H1 (cell line): ENCODE measurements around the gene EEF2K. TPM values are rescaled to one million over a fixed set of nuclear protein-coding genes. Genes with fewer than 3 reads are reported as not detected.

Experiments used
- CTCF ChIA-PET: fragments of 300-600 bp; sonication (Branson Sonifier 250); formaldehyde crosslinking; loops from one replicate; lab custom pipeline; 2021; ENCODE audit not compliant: partially characterized antibody; lab: Charles Lee
- POLR2A ChIA-PET: fragments of 300-600 bp; sonication (Branson Sonifier 250); formaldehyde crosslinking; loops from one replicate; lab custom pipeline; 2021; ENCODE audit warnings: inconsistent platforms; ENCODE audit not compliant: partially characterized antibody; lab: Charles Lee
- DNase-seq, 2 experiments: peaks; one replicate each; pipeline versions ENCODE4 v3.0.0 to v3.0.0-alpha.2; 2010 to 2022; ENCODE audit warnings: low spot score in 2 of 2, low read depth in 1 of 2, mixed read lengths in 1 of 2
- FAIRE-seq: peaks from 2 replicates; lab custom pipeline; 2011; peaks lifted over from hg19 to GRCh38; lab: Jason Lieb, UNC
- H2AFZ ChIP-seq: 2 replicates; pipeline ENCODE4 v1.8.1; 2012; ENCODE audit warnings: low read length, inconsistent platforms
- H2AK5ac ChIP-seq: 2 replicates; pipeline ENCODE4 v1.6.1; 2013; ENCODE audit warnings: low read depth, low read length
- H2BK120ac ChIP-seq: replicated peaks from 2 replicates; pipeline ENCODE3; 2013; ENCODE audit warnings: low read depth, low read length, inconsistent platforms
- H2BK12ac ChIP-seq: 2 replicates; pipeline ENCODE4 v1.6.1; 2013; ENCODE audit warnings: low read depth, low read length
- H2BK15ac ChIP-seq: 2 replicates; pipeline ENCODE4 v1.6.1; 2013; ENCODE audit warnings: low read length
- H2BK20ac ChIP-seq: 2 replicates; pipeline ENCODE4 v1.6.1; 2013; ENCODE audit warnings: low read length
- H2BK5ac ChIP-seq: 2 replicates; pipeline ENCODE4 v1.6.1; 2013; ENCODE audit warnings: low read depth, low read length
- H3K14ac ChIP-seq: 2 replicates; pipeline ENCODE4 v1.6.1; 2013; ENCODE audit warnings: inconsistent platforms; ENCODE audit not compliant: insufficient read length
- H3K18ac ChIP-seq: 2 replicates; pipeline ENCODE4 v1.6.1; 2013; ENCODE audit warnings: low read length; ENCODE audit errors: extremely low read depth
- H3K23ac ChIP-seq: 2 replicates; pipeline ENCODE4 v1.6.1; 2013; ENCODE audit warnings: inconsistent platforms; ENCODE audit not compliant: insufficient read length
- H3K23me2 ChIP-seq: 2 replicates; pipeline ENCODE4 v1.6.1; 2013; ENCODE audit warnings: low read depth, low read length
- H3K27ac ChIP-seq: 2 replicates; pipeline ENCODE4 v1.6.1; 2011; ENCODE audit warnings: low read depth, low read length, inconsistent platforms
- H3K27me3 ChIP-seq, 4 experiments: replicated peaks in 1 of 4; 1 replicate in 1 of 4; 2 replicates in 3 of 4; pipeline versions ENCODE4 v1.6.1 to v1.8.1; 2011 to 2013; ENCODE audit warnings: low read length in 3 of 4, mild to moderate bottlenecking in 3 of 4, inconsistent platforms in 2 of 4, mixed read lengths in 2 of 4, moderate library complexity in 1 of 4; ENCODE audit not compliant: control insufficient read depth in 3 of 4, insufficient read depth in 3 of 4; ENCODE audit errors: extremely low read depth in 1 of 4
- H3K36me3 ChIP-seq, 4 experiments: 2 replicates each; pipeline versions ENCODE4 v1.6.1 to v1.8.1; 2011 to 2013; ENCODE audit warnings: mild to moderate bottlenecking in 4 of 4, low read length in 3 of 4, moderate library complexity in 2 of 4, control low read depth in 1 of 4, inconsistent platforms in 1 of 4; ENCODE audit not compliant: insufficient read depth in 4 of 4, control insufficient read depth in 2 of 4
- H3K4ac ChIP-seq: replicated peaks from 2 replicates; pipeline ENCODE3; 2013; ENCODE audit warnings: low read length, low read depth, mixed read lengths, inconsistent platforms; ENCODE audit not compliant: insufficient read length
- H3K4me1 ChIP-seq, 4 experiments: replicated peaks in 1 of 4; 1 replicate in 1 of 4; 2 replicates in 3 of 4; pipeline versions ENCODE4 v1.6.1 to v1.8.1; 2011 to 2013; ENCODE audit warnings: low read length in 3 of 4, inconsistent platforms in 2 of 4, mixed read lengths in 1 of 4; ENCODE audit not compliant: insufficient read depth in 4 of 4, control insufficient read depth in 3 of 4
- H3K4me2 ChIP-seq, 2 experiments: 2 replicates each; pipeline versions ENCODE4 v1.6.1 to v1.8.1; 2011 to 2013; ENCODE audit warnings: low read depth in 2 of 2, low read length in 2 of 2, control low read depth in 1 of 2, inconsistent platforms in 1 of 2, mild to moderate bottlenecking in 1 of 2; ENCODE audit not compliant: insufficient read depth in 1 of 2
- H3K4me3 ChIP-seq, 4 experiments: fragments of 200-600, 300-600 bp in 1 of 4; sonication (generic), shearing (Covaris generic), sonication (Bioruptor Twin) in 1 of 4; 2 replicates each; pipeline versions ENCODE4 v1.5.1 to v1.8.1; 2011 to 2016; ENCODE audit warnings: low read length in 4 of 4, low read depth in 3 of 4, control low read depth in 2 of 4, inconsistent platforms in 2 of 4, mild to moderate bottlenecking in 2 of 4, mixed read lengths in 1 of 4, moderate library complexity in 1 of 4; ENCODE audit not compliant: insufficient read depth in 2 of 4; ENCODE audit errors: extremely low read depth in 1 of 4
- H3K56ac ChIP-seq: replicated peaks from 2 replicates; pipeline ENCODE3; 2013; ENCODE audit warnings: low read depth, mild to moderate bottlenecking, mixed read lengths, low read length, inconsistent platforms; ENCODE audit not compliant: insufficient read length
- H3K79me1 ChIP-seq: 2 replicates; pipeline ENCODE4 v1.6.1; 2013; ENCODE audit warnings: low read depth, low read length, control low read depth
- H3K79me2 ChIP-seq, 2 experiments: 2 replicates each; pipeline versions ENCODE4 v1.6.1 to v1.8.1; 2012 to 2013; ENCODE audit warnings: low read length in 2 of 2, mild to moderate bottlenecking in 2 of 2, inconsistent platforms in 1 of 2; ENCODE audit not compliant: insufficient read depth in 2 of 2, control insufficient read depth in 1 of 2
- H3K9ac ChIP-seq, 4 experiments: replicated peaks in 1 of 4; 1 replicate in 1 of 4; 2 replicates in 3 of 4; pipeline versions ENCODE4 v1.6.1 to v1.8.1; 2011 to 2013; ENCODE audit warnings: low read depth in 3 of 4, low read length in 3 of 4, control low read depth in 2 of 4, mild to moderate bottlenecking in 2 of 4, moderate library complexity in 2 of 4, inconsistent platforms in 1 of 4; ENCODE audit errors: extremely low read depth in 1 of 4
- H3K9me3 ChIP-seq, 2 experiments: 2 replicates each; pipeline versions ENCODE4 v1.6.1 to v1.8.1; 2012 to 2013; ENCODE audit warnings: mild to moderate bottlenecking in 2 of 2, moderate library complexity in 2 of 2, control low read depth in 1 of 2, inconsistent platforms in 1 of 2, low read depth in 1 of 2, low read length in 1 of 2, mixed read lengths in 1 of 2; ENCODE audit not compliant: insufficient read depth in 2 of 2
- H4K20me1 ChIP-seq, 2 experiments: replicated peaks in 1 of 2; 2 replicates each; pipeline versions ENCODE3 to v1.8.1; 2011 to 2013; ENCODE audit warnings: inconsistent platforms in 2 of 2, low read length in 2 of 2, mild to moderate bottlenecking in 1 of 2; ENCODE audit not compliant: insufficient read depth in 2 of 2, control insufficient read depth in 1 of 2
- H4K5ac ChIP-seq: 2 replicates; pipeline ENCODE4 v1.6.1; 2013; ENCODE audit warnings: low read length, low read depth, mixed read lengths, inconsistent platforms; ENCODE audit not compliant: insufficient read length
- H4K8ac ChIP-seq: 2 replicates; pipeline ENCODE4 v1.8.0; 2013; ENCODE audit warnings: mild to moderate bottlenecking, moderate library complexity, low read length, inconsistent platforms; ENCODE audit not compliant: insufficient read depth; ENCODE audit errors: extremely low read depth
- H4K91ac ChIP-seq: replicated peaks from 2 replicates; pipeline ENCODE3; 2013; ENCODE audit warnings: low read length, mixed read lengths, inconsistent platforms; ENCODE audit not compliant: insufficient read length
- CEBPB ChIP-seq: IDR thresholded peaks from 2 replicates; pipeline ENCODE4 v1.6.1; 2012; ENCODE audit warnings: low read depth, low read length
- HDAC6 ChIP-seq: IDR thresholded peaks from one replicate; pipeline ENCODE4 v1.7.1; 2012; ENCODE audit warnings: low read depth, mild to moderate bottlenecking, inconsistent platforms, low read length, moderate library complexity
- POU5F1 ChIP-seq: IDR thresholded peaks from 2 replicates; pipeline ENCODE4 v1.6.1; 2011; ENCODE audit warnings: low read depth, mild to moderate bottlenecking, low read length, moderate library complexity
- TCF12 ChIP-seq: IDR thresholded peaks from 2 replicates; pipeline ENCODE4 v1.6.1; 2011; ENCODE audit warnings: low read depth, mild to moderate bottlenecking, low read length
- WGBS, 2 experiments: shearing (Covaris generic) in 1 of 2; methylation state at CpG; one replicate each; pipeline versions ENCODE4 v1.1.6 to v1.1.7; 2013 to 2015; ENCODE audit warnings: low lambda C conversion rate in 2 of 2, mixed read lengths in 2 of 2, inconsistent platforms in 1 of 2, low coverage in 1 of 2, missing lambda C conversion rate in 1 of 2; ENCODE audit not compliant: insufficient replicate concordance in 2 of 2, insufficient coverage in 1 of 2, insufficient read length in 1 of 2; ENCODE audit errors: extremely low coverage in 1 of 2, missing lambda C conversion rate in 1 of 2; 5-methylcytosine and 5-hydroxymethylcytosine counted together
- polyA plus RNA-seq, 7 experiments: library from polyadenylated mRNA; depleted of rRNA in 3 of 7; stranded (reverse) in 5 of 7; unstranded in 2 of 7; fragments of >200 nt in 5 of 7; fragments of 200-250 nt in 2 of 7; gene quantifications; 1 replicate in 5 of 7; 2 replicates in 1 of 7; 4 replicates in 1 of 7; pipeline versions ENCODE4 v1.2.1 to v1.2.3, GENCODE V29; 2011 to 2013; ENCODE audit warnings: missing spikeins in 2 of 7, mixed read lengths in 2 of 7
- total RNA-seq: library from RNA; stranded (reverse); fragmentation: NEBNext Ultra II Directional; extraction: Animal tissue kit (Norgen Biotek cat#: 25700); gene quantifications from 2 replicates; pipeline ENCODE4 v1.2.1, GENCODE V29; 2021

Gene EEF2K
- total and polyA plus RNA-seq, 2 of the 8 experiments (the other 6 are each of a cell fraction or from before 2014, with no cell fraction given): 14.9 to 30.2 TPM

GRCh38 chr16:22291860-22292318, 85.8 kb downstream of the EEF2K start:
- TF ChIP-seq TCF12 (no peak), CEBPB (peak; percentile 42; the same call in 1 of the 2 replicates), HDAC6 (no peak), POU5F1 (no peak)
- H3K36me3 ChIP-seq: no peaks in the 10 kb centered on the region
- H3K27me3 ChIP-seq: no peaks in the 10 kb centered on the region
- H4K5ac ChIP-seq: no peak overlapping the region
- no peak overlapping the region for H3K4me3 ChIP-seq
- no peak overlapping the region; a peak in 1 of 4 replicates for H3K4me2 ChIP-seq
- ChIA-PET POLR2A (interaction anchor here (1.0 kb wide), 2 partner anchors 67 to 87 kb away, joined by 3 read pairs; no protein-coding TSS in a partner anchor), CTCF (interaction anchor here (1.0 kb wide), 1 partner anchor 9 kb away, joined by 3 read pairs; no protein-coding TSS in a partner anchor)
- H3K4me1 ChIP-seq: peaks cover 0 to 4% (median 2%) of the 10 kb centered on the region in 4 experiments; a peak in 2 of 7 replicates
- FAIRE-seq (no peak), DNase-seq (no peak)
- H4K20me1 ChIP-seq: no peaks in the 10 kb centered on the region
- no peak overlapping the region for H3K14ac ChIP-seq
- H3K23me2 ChIP-seq: no peaks in the 10 kb centered on the region
- H3K9ac ChIP-seq: no peak overlapping the region
- no peak overlapping the region; the same call in 1 of the 2 replicates for H2AK5ac ChIP-seq
- no peak overlapping the region for H4K8ac ChIP-seq
- 0 out of 2 replicates have a peak overlapping the region, but pooled peaks have one; percentile 1 for H2AFZ ChIP-seq
- peak overlapping the region; percentile 81; the same call in 1 of the 2 replicates for H2BK12ac ChIP-seq
- no peak overlapping the region for H3K18ac ChIP-seq
- no peaks in the 10 kb centered on the region for H3K79me2 ChIP-seq
- no peaks in the 10 kb centered on the region for H3K9me3 ChIP-seq
- H4K91ac ChIP-seq: no peak overlapping the region
- WGBS, 2 experiments: 85% methylated on average over 4 of the region's 4 CpGs; no CpG with 5 or more reads in 1 of the 2 experiments
- H3K23ac ChIP-seq: no peak overlapping the region
- H2BK120ac ChIP-seq: no peak overlapping the region
- no peak overlapping the region for H3K56ac ChIP-seq
- no peak overlapping the region for H2BK15ac ChIP-seq
- H3K27ac ChIP-seq: no peak overlapping the region
- H3K4ac ChIP-seq: no peak overlapping the region
- 0 out of 2 replicates have a peak overlapping the region, but pooled peaks have one; percentile 10 for H2BK5ac ChIP-seq
- no peak overlapping the region for H2BK20ac ChIP-seq
- H3K79me1 ChIP-seq: no peaks in the 10 kb centered on the region
